NCI-H82 treated with DMSO at 0.1 percent for 48 hours (cell line): Measurements from ENCODE around the gene VAV2.

ENCODE experiments used
- DNase-seq: peaks from one replicate; lab custom pipeline; 2025; ENCODE audit not compliant: unreplicated experiment; lab: John Stamatoyannopoulos, UW

The VAV2 gene

DNA sequence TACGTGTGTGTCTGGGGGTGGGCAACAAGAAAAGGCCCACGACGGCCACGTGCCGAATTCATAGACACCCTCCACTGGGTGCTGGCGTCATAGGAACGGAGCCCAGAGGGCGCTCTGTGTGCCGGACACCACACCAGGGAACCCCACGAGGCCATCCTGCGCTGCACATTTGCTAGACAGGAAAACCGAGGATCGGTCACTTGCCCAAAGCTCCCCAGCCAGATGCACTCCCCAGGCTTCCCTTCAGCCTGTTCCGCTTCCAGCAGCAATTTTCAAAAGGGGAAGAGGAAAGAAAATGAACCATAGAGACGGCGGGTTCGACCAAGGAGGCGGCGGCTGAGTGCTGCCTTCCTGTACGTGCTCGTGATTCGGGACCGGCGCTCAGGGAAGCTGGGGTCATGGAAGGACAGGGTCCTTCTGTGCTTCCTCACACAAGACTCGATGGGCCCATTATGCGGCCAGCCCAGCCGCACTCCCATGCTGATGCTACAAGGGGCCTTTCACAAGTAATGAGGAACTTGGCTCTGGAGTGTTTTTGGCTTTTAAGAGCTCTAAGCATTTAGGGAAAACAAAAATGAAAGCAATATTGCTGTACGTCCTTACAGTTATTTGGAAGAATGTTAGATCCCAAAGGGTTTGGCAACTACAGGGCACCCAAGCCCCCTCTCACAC is 129.4 kb downstream of the VAV2 start:
- DNase-seq: no peak

DNA sequence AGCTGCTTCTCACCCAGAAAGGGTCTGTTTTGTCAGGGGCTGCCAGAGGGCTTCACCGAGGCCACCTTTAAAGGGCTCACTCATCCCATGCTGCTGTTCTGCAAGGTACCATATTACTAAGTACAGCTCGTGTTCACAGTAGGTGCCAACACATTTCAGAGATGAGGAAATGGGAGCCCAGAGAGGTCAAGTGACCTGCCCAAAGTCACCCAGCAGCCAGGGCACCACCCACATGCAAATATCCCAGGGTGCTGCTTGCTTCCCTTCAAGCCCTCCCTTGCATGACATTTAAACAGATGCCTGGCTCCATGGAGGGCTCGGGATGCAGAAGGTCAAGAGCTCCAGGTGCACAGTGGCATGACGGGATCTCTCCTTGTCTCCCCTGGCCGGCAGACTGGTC is 130.4 kb downstream of the VAV2 start:
- DNase-seq: no peak

DNA sequence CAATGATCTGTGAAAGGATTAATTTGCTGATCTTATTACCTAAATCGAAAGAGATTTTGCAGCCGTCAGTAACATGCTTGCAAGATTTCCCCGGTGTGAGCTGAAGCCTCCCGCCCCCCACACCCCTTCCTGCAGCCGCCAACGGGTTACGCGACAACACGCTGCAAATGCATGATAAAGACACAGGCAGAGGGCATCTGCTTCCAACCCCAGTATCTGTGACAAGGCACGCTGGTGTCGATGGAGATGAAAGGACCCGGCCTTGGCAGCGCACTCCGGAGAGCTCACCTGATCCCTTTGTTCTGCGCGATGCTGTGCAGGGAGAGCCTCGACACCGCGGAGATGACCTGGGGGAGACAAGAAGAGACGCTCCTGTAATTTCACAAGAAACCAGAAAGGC is 131.0 kb downstream of the VAV2 start:
- peak; percentile 61 for DNase-seq

DNA sequence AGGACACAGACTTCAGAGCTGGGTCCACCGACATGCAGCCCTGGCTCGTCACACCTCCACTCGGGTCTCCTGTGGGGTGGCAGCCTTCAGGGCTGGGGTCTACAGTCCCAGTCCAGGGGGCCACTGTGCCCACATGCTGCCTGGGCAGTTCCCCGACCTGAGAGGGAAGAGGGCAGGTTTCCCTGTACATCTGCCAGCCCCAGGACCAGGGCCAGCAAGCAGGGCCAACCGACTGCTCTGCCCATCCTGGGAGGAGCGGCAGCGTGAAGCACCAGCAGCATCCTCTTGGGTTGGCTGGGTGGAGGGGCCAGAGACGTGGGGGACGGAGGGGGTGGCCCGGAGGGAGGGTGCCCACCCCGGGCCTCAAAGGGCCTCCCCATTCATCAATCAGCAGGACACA is 133.4 kb downstream of the VAV2 start:
- no peak for DNase-seq

DNA sequence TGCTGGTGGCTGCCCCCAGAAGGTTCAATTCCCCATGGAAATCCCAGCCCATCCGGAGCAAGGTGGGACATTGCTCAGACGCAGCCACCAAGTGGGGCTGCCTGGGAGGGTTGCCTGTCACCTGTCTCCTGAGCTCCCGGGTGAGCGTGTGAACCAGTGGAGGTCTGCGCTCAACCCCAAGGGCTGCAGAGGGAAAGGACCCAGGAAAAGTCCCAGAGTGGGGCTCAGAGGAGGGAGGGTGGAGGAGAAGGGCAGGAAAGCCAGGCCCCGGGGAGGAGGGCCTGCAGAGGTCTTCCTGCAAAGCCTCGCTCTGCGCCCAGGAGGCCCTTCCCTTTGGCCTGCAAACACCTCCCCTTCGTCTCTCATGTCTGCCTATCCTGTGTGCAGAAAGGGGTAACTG is 134.5 kb downstream of the VAV2 start:
- no peak for DNase-seq

GRCh38 chr9:133856798-133857197 is 135.3 kb downstream of the VAV2 start:
- DNase-seq: no peak

DNA sequence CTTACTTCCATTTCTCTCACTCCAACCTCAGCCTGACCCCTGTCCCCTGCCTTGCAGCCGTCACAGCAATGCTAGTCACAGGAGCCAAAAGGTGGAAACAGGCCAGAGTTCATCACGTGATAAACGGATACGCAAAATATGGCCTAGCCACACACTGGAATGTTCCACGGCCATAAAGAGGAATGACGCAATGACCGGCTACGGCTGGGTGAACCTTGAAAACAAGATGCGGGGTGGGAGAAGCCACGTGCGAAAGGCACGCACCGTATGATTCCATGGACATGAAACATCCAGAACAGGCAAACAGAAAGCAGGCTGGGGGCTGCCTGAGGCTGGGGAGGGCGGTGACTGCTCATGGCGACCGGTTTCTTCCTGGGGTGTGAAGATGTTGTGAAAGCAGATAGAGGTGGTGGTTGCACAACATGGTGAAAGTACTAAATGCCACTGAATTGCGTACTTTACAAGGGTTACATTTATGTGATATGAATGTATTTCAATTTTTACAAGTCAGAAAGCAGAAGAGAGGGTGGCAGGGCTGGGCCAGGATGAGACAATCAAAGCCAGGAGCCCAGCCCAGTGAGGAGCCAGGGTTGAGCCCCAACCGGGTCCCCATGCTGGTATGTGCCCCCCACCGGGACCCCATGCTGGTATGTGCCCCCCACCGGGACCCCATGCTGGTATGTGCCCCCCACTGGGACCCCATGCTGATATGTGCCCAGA is 136.2 kb downstream of the VAV2 start:
- no peak for DNase-seq

DNA sequence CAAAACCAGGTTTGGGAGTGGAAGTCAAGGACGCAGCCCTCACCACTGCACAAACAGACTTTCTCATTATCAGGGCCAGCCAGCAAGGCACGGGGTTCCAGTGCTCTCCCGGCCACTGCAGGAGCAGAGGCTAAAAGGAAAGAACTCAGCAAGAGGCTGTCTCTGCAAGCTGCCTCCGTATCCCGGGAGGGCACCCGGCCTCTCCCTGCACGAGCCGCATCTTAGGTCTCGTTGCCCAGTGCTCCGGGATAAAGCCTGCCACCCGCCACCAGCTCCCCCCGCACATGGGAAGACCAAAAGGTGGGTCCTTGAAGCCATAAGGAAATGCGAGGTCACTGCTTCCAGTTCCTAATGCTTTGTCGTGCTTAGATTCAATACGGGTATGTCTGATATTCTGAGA is 136.8 kb downstream of the VAV2 start:
- DNase-seq: no peak

DNA sequence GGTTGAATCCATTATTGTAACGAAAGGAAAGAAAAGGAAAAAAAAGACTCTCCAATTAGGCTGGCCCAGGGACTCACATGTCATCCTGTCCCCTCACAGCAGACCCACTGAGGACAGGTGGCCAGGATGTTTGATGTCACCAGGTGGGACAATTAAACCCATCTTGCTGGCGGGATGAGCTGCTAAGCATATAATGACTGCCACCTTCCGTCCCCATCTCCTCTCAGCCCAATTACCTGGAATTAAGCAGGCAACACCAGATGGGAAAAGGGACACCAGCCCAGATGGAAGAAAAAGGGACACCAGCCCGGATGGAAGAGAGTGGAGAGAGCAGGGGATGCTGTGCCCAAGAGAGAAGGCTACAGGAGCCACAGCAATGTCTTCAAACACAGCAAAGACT is 137.4 kb downstream of the VAV2 start:
- peak; percentile 61 for DNase-seq

DNA sequence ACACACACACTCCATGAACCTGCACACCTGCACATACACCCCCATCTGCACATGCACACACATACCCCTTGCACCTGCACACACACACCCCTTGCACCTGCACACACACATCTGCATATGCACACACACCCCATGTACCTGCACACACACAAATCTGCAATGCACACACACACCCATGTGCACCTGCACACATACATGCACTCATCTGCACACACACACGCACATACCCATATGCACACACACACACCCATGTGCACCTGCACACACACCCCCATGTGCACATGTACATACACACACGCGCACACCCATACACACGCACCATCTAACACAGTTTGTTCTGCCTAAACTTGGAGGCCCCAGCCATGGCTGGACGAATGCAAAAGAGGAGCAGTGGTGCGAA is 138.1 kb downstream of the VAV2 start:
- no peak for DNase-seq

DNA sequence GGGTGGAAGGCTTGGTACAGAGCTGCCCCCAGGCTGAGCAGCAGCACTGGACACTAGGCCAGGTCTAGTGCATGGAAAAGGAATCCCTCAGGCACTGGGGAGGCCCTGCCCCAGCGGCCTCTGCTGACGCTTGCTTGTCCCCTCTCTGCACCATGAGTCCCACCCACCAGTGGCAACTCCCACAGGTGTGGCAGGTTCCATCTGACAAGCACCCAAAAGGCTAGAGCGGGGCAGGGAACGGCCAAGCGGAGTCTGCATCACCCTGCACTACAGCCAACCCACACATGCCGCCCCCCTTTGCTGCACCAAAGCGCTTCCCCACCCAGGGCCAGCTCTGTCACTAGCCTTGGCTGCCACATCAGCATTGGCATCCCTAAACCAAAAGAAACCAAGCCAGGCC is 138.8 kb downstream of the VAV2 start:
- DNase-seq: no peak

DNA sequence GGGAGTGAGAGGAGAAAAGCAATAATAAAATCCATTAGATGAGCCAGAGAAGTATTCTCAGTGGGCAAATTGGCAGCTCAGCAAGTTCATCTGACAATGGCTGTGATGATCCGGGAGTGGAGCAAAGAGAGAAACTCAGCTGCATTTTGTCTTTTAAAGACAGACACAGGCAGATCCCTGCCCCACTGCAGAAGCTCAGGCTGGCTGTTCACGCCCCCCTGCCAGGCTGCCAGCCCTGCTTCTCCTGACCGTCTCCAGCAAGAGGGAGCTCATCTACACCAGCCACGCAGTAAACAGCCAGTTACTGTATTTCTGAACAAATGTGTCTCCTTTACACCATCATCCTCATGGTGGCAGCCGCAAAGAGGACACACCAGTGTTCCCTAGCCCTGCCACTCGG is 139.7 kb downstream of the VAV2 start:
- DNase-seq: no peak

GRCh38 chr9:133851693-133852092 is 140.4 kb downstream of the VAV2 start:
- DNase-seq: no peak

GRCh38 chr9:133850937-133851336 is 141.2 kb downstream of the VAV2 start:
- DNase-seq: no peak

DNA sequence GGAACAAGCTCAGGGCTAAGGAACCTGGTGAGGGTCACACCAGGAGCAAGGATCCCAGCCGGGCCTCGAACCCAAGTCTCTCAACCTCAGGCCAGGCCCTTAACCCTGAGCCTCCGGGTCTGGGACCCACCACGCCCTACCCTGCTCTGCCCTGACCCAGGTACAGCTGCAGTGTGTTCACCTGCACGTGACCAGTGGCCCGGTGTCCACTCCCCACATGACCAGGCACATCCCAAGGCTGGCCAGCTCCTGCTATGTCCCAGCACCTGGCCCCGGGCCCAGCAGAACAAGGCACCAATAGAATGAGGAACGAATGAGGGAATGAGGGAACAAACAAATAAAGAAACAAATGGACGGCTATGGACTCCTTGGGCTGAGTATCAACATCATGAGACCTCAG is 142.0 kb downstream of the VAV2 start:
- DNase-seq: no peak

DNA sequence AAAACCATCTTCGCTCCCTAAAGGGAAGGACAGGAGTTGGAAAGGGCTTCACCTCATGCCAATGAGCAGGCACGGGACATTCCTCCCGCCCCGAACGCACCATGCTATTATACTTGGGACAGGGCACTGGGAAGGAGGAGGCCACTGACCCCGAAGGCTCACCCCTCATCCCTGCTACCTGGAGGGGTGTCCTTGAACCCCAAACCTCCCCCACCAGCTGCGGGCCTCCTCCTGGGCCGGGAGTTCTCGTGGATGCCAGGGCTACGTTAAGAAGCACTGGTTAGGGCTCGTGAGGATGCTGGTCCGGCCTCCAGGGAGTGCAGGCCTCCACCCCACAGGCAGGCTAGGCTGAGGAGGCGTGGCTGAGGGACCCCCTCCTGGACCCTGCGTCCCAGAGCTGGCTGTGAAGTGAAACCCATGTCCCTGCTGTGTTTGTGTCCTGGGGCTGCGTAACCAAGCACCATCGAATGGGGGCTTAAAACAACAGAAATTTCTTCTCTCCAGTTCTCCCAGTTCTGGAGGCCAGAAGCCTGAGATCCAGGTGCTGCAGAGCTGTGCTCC is 142.9 kb downstream of the VAV2 start:
- DNase-seq: no peak

DNA sequence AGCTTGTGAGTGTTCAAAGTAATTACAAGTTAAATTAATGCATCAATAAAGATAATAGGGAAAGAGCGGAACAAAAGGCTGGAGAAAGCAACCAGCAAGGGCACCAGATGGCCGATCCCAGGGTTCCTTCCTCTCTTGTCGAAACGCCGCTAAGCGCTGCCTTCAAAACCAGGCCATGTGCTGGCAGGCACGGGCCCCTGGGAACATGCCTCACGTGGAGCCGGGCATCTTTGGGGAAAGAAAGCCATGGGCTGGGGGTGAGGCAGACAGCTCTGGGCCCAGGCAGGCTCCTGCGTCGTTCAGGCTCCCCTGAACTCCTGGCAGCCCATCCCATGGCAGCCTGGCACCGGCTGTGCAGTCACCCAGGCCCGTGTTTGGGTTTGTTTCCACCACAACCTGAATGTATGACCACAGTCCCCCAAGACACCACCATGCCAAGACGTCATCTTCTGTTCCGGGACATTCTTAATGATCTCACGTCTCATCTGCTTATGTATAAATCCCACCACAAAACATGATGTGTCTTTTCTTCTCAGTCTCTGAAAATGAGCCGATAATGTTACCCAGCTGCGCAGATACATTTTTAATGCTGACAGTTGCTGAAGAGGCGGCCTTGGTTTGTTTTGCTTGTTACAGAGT is 143.5 kb downstream of the VAV2 start:
- DNase-seq: no peak

- DNase-seq: no peak
Measured at GRCh38 chr9:133846483-133847090, 145.5 kb downstream of the VAV2 start.

DNA sequence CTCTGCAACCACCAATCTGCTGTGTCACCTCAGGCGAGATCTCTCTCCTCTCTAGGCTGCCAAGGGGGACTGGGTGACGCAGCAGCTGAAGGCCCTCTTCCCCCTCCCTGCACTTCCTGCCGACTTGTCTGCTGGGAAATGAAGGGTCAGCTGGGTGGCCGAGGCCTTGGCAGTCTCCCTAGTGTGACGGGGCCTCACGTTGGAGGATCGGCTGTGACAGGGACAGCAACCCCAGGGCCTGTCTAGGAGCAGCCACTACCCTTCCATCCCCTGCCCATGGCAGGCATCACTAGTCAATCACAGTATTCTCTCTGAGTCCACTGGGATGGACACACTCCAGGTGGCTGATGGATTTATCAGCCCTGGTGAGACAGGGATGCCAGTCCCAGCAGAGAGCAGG is 146.7 kb downstream of the VAV2 start:
- no peak for DNase-seq

GRCh38 chr9:133844881-133845410 is 147.2 kb downstream of the VAV2 start:
- no peak for DNase-seq

DNA sequence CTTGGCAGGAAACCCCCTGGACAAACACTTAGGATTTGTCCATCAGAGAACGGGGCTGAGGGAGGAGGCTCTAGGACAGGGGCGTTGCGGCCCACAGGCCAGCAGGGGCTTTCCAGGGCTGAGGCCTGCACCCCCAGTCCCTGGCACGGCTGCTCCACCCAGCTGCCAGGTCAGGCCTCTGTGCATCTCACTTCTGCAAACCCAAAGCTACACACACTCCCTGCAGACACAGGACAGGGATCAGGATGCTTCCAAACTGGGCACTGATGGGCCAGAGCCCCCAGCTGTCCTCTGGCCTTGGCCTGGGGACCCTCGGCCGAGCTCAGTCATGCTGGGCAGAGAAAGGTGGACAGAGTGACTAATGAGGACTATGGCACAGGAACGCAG is 147.7 kb downstream of the VAV2 start:
- DNase-seq: no peak
